Measurements from ENCODE around the gene WBP2.
A peak's percentile ranks its signal among the peaks of the same experiment; 100 is the strongest.

The WBP2 gene

DNA sequence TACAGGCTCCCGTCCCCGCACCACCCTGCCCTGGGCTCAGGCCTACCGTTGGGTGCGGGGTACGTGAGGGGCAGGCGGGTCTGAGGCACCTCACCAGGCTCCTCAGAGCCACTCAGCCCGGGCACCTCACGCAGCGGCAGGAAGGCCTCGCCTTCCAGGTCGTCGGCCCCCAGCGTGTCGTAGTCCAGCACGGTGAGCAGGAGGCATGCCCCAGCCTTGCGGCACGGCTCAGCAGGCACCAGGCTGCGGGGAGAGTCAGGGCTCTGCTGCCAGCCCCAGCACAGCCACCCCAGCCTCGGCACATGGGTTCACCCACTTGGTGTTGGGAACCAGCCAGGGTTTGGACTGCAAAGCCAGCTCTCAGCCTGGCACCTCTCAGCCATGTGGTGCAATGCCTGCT is 26.4 kb downstream of the WBP2 start:
- DNase-seq (ENCODE audit: low read depth in 2 of 2, low spot score in 1 of 2): no peak

DNA sequence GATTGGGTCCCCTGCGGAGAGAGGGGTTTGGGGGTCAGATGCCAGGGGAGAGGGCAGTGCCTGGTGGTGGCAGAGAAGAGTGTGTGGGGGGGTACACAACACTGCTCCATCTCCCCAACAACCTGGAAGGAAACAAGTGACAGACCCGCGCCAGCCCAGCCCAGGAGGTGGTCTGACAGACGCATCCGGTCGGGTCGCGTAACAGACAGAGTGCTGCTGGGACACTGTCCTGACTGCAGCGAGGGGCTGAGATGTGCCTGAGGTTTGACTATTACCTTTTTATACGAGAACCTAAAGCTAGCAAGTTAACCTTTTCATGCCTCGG is 27.1 kb downstream of the WBP2 start:
- DNase-seq (ENCODE audit: low read depth in 2 of 2, low spot score in 1 of 2): no peak

DNA sequence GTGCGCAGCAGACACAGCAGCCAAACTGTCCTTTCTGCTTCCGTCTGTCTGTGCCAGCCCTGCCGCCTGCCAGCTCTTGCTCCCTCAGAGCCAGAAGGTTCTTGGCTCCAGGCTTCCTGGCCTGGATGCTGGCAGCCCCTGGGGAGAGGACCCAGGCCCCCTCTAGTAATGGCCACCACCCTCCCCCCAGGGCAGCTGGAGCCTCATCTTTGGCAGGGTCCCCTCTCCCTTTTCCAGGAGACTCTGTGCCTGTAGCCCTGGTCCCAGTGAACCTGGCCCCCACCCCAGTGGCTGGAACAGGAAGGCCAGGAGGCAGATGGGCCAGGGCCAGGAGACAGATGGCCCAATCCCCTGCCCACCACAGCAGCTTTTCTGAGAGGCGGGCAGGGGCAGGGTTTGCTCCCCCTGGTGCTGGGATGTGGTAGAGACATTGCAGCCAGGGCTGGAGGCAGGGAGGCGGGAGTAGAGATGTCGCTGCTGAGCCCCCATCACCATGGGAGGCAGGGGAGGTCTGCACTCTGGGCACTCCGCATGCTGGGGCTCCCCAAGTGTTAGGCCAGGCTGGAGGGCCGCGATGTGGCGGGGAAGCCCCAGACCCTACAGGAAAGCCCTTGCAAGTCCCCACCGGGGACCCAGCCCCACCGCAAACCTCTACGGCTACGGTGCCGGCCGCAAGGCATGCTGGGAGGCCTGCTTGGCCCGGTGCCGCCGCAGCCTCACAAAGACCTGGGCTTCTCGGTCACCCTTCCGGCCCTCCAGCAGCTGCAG is 27.6 kb downstream of the WBP2 start:
- DNase-seq (ENCODE audit: low read depth in 2 of 2, low spot score in 1 of 2): peak in 1 of 2 donors; percentile 50

DNA sequence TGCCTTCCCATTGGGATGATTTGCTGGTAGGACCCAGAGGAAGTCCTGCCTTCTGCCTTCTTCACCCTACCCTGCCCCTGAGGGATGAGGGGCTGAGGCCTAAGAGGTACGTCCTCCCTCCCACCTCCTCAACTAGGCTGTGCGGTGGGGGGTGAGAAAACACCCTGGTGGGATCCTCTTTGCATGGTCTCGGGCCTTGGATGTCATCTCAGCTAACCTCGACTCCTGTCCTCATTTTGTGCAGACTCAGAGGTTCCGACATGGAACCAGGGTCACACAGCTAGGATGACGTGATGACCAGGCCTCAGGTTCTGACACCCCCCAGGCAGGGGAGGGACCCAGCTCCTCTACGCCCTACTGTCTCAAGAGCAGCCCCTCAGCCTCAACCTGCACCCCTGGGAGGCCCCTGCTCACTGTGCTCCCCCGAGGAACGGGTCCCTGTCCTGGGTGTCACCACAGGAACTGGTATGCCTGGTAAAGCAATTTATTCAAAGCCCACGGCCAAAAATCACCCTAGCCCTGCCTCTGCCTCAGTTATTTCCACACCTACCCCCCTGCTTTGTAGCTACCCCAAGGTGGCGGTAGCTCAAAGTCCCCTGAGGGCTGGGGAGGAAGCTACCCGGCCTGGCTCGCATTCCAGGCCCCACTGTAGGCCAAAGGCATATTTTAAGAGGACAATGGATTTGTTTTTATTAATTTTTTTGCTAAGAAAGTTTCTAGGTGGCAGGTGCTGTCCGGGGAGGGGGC is 28.4 kb downstream of the WBP2 start:
- DNase-seq (ENCODE audit: low read depth in 2 of 2, low spot score in 1 of 2): no peak

DNA sequence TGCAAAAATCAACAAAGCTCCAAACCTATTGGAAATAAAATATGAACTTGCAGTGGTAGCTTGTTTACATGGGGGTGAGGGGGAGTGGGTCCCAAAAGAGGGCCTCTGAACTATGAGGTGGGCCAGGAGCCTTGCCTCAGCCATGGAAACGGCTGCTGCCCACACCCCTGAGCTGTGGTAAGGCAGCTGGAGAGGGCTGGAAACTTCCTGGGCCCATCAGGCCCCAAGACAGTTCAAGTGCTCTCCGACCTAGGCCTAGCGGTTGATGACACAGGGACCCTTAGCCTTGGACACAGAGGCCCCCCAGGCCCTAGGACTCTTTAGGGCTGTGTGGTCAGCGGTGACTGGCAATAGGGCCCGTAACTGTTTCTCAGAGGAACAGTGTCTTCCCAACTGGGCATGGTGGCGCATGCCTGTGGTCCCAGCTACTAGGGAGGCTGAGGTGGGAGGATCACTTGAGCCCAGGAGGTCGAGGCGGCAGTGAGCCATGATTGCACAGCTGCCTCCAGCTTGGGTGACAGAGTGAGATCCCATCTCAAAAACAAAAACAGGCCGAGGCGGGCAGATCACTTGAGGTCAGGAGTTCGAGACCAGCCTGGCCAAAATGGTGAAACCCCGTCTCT is 29.3 kb downstream of the WBP2 start:
- no peak for DNase-seq (ENCODE audit: low read depth in 2 of 2, low spot score in 1 of 2)

DNA sequence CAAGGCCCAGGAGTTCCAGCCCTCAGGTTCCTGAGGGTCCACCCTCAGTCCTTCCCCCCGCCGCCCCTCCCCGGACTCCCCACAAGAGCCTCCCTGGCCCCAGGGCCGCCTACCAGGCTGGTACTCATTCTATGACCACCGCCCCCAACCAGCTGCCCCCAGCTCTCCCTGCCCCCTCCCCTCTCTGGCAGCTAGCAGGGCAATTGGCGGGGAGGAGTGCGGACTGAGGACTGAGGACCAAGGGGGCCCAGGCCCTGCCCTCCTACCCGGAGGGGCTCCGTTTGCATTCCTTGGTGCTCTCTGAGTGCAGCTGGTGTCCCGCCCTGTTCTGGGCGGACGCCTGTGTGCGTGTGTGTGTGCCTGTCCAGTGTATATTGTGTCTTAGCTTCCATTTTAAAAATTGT is 30.0 kb downstream of the WBP2 start:
- DNase-seq (ENCODE audit: low read depth in 2 of 2, low spot score in 1 of 2): no peak

- DNase-seq (ENCODE audit: low read depth in 2 of 2, low spot score in 1 of 2): no peak
These were observed 30.5 kb downstream of the WBP2 start for GRCh38 chr17:75824666-75825065.

DNA sequence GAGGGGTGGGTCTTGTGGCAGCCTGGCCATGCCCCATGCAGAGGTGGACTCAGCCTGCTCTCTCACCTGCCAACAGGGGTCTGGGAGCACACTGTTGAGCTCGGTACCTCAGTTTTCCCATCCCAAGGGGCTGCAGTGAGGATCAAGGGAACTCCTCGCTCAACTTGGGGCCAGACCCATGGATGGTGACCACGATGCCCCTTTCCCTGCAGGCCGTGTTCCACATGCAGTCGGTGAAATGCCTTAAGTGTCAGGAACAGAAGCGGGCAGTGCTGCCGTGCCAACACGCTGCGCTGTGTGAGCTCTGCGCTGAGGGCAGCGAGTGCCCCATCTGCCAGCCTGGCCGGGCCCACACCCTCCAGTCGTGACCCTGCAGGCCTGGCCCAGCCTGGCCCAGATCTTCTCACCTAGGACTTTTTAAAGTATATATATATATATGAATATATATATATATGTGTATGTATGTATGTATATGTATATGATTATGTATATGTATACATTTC is 31.0 kb downstream of the WBP2 start:
- DNase-seq (ENCODE audit: low read depth in 2 of 2, low spot score in 1 of 2): no peak

DNA sequence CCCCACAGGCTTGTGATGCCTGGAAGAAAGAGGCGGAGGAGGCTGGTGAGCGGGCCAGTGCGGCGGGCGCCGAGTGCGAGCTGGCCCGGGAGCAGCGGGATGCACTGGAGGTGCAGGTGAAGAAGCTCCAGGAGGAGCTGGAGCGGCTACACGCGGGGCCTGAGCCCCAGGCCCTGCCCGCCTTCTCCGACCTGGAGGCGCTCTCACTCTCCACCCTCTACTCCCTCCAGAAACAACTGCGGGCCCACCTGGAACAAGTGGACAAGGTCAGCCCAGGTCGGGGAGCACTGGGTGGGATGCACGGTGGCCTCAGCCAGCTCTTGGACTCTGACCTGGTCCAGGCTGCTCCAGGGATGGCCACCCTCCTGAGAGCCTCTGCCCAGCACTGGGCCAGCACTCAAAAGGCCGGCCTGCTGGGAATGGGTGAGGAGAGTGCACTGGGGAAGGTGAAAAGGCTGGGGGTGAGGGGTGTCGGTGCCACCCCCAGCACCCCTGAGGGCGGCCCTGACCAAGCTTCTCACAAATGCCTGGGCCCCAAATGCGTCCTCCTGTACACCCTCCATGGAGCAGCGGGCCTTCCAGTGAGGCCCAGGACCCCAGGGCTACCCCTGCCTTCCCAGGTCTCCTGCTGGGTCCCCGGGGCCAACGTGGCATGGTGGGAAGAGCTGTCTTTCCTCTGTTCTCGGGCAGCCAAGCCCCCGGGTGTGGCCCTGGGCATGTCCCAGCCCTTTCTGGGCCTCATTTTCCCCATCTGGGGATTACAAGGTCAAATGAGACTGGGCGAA is 31.7 kb downstream of the WBP2 start:
- DNase-seq (ENCODE audit: low read depth in 2 of 2, low spot score in 1 of 2): no peak

DNA sequence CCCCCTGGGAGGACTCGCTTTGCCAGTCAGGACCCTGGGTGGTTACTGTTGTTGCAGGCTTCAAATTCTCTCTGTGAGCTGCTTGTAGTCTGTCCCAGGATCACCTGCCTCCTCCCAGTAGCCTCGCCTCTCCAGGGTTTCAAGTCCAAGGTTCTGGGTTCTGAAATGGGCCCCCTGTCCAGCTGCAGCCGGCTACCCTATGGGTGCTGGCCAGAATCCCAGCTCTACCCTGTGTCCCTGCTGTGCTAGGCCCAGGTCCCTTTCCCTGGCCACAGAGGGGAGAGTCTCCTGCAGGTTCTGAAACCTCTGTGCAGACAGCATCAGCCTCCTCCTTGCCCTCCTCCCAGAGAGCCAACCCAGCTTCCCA is 32.4 kb downstream of the WBP2 start:
- no peak for DNase-seq (ENCODE audit: low read depth in 2 of 2, low spot score in 1 of 2)

DNA sequence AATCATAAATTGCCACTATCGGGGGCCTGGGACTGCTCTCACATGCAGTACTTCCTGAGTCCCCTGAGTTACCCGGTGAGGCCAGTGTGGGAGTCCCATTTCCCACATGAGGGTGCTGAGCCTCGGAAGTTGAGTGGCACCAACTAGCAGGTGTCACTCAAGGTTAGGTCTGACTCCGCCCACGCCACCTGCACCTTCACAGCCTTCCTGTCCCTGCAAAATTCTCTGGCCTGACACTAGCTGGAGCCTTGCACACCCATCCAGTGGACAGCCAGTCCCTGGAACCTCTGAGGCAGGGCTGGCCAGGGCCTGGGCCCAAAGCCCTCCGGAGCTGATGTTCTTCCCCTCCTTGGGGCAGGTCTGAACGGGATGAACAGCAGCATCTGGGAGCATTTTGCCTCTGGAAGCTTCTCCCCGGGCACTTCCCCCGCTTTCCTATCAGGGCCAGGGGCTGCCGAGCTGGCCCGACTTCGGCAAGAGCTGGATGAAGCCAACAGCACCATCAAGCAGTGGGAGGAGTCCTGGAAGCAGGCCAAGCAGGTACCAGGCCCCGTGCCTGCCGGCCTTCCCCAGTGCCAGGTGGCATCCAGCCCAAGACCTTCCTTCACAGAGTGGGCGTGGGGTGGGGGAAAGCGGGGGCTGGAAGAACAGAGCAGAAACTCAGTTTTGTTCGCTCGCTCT is 32.9 kb downstream of the WBP2 start:
- no peak for DNase-seq (ENCODE audit: low read depth in 2 of 2, low spot score in 1 of 2)

GRCh38 chr17:75821552-75821951 is 33.6 kb downstream of the WBP2 start:
- DNase-seq (ENCODE audit: low read depth in 2 of 2, low spot score in 1 of 2): no peak

- no peak for DNase-seq (ENCODE audit: low read depth in 2 of 2, low spot score in 1 of 2)
These were observed 34.7 kb downstream of the WBP2 start for GRCh38 chr17:75820094-75821080.

DNA sequence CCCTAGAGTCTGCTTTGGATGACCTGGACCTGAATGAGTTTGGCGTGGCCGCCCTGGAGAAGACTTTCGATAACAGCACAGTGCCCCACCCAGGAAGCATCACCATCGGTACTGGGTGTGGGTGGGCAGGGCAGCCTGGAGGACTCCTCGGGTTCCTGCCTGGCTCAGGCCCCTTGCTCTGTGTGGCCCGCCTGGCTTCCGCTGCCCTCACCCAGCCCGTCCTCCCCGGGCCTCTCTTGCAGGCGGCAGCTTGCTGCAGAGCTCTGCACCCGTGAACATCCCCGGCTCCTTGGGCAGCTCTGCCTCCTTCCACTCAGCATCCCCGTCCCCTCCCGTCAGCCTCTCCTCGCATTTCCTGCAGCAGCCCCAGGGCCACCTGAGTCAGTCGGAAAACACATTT is 35.5 kb downstream of the WBP2 start:
- no peak for DNase-seq (ENCODE audit: low read depth in 2 of 2, low spot score in 1 of 2)

DNA sequence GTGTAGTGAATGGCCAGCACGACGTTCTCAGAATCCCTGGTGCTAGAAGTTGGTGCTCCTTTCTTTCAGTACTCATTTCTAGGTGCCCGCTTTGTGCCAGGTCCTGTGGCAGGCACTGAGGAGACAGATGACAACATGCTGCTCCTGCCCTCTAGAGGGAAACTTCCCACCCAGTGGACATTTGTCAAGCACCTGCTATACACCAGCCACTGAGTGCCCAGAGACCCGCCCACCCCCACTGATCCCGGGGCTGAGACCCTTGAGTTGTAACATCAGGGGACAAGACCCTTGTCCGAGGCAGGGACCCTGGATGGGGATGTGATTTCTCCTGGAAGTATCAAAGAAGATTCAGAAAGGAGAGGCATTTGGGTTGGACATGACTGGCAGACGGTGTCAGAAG is 36.0 kb downstream of the WBP2 start:
- DNase-seq (ENCODE audit: low read depth in 2 of 2, low spot score in 1 of 2): no peak

- DNase-seq (ENCODE audit: low read depth in 2 of 2, low spot score in 1 of 2): no peak
These were observed 36.7 kb downstream of the WBP2 start for GRCh38 chr17:75818326-75818885.

GRCh38 chr17:75817571-75817970 is 37.6 kb downstream of the WBP2 start:
- DNase-seq (ENCODE audit: low read depth in 2 of 2, low spot score in 1 of 2): no peak

GRCh38 chr17:75816693-75817092 is 38.4 kb downstream of the WBP2 start:
- DNase-seq (ENCODE audit: low read depth in 2 of 2, low spot score in 1 of 2): no peak

DNA sequence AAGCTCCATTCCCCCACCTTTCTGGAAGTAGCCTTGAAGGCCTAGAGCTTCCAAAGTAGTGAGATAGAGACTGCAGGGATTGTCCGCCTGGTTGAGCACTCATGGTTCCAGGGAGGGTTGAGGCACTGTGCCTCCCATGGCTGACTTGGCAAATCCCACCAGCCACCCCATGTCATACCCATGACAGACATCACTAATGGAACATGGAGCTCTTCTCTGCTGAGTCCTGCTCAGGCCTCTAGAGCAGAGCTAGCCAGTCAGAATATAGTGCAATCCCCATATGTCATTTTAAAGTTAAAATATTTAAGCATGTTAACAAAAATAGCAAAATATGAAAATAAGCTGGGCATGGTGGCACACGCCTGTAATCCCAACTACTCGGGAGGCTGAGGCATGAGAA is 39.7 kb downstream of the WBP2 start:
- DNase-seq (ENCODE audit: low read depth in 2 of 2, low spot score in 1 of 2): no peak

Measured in stimulated activated CD8-positive, alpha-beta memory T cell treated with anti-CD3 and anti-CD28 coated beads, Interleukin-4, amount 100 ng/mL, for 4 hours (primary cell).